Right lobe of liver (tissue), 4 donors: ENCODE measurements around the gene MLXIPL.
"Not testable (repeated sequence)": the region's sequence is repeated elsewhere in the genome, so short reads cannot be mapped to it uniquely, and the experiment has no call there.

ENCODE experiments used
- CTCF ChIP-seq, 4 donors: fragments of 200-600 bp in 3 of 4; fragments of 450-650 bp in 1 of 4; IDR thresholded peaks; one replicate each; pipeline versions ENCODE4 v1.5.1 to v1.8.0; 2016 to 2022; ENCODE audit warnings: antibody characterized with exemption in 4 of 4, mild to moderate bottlenecking in 2 of 4
- POLR2A ChIP-seq: fragments of 450-650 bp; IDR thresholded peaks from one replicate; pipeline ENCODE4 v1.6.1; 2017; ENCODE audit warnings: antibody characterized with exemption, mild to moderate bottlenecking
- donor health status: DM: no; HTN: no; CAD: no.
- donor health status: DM: no; HTN: no; CAD: no.
- donor health status: DM: no; HTN: yes; CAD: no.

- not testable (repeated sequence) for TF ChIP-seq CTCF (IDR thresholded peaks at IDR 0.05); POLR2A
These were observed 4.9 kb downstream of the MLXIPL start for GRCh38 chr7:73619394-73619793.
